Effector CD8-positive, alpha-beta T cell (primary cell): ENCODE measurements around the gene PNMA6E.

Source experiments
- DNase-seq: peaks from one replicate; lab custom pipeline; 2025; lab: John Stamatoyannopoulos, UW
- total RNA-seq, 4 experiments: gene quantifications; one replicate each; lab custom pipeline; 2026; lab: John Stamatoyannopoulos, UW

The PNMA6E gene
- 0 reads per million in 4 experiments for total RNA-seq

- DNase-seq, result no peak
Observed at GRCh38 chrX:153401133-153401764, at the start of gene PNMA6E. Gene PNMA6E (minus strand): TSS chrX:153401350. CDS start chrX:153398849, 2,501 bp downstream.

GRCh38 chrX:153450949-153451277 is 49.8 kb upstream of the PNMA6E start:
- no peak for DNase-seq

GRCh38 chrX:153450114-153450948 is 49.2 kb upstream of the PNMA6E start:
- no peak for DNase-seq

GRCh38 chrX:153449368-153450113 is 48.4 kb upstream of the PNMA6E start:
- no peak for DNase-seq

- DNase-seq, result no peak
Observed at GRCh38 chrX:153448556-153449367, 47.6 kb upstream of the PNMA6E start.

- no peak for DNase-seq
Observed at GRCh38 chrX:153447581-153447960, 46.4 kb upstream of the PNMA6E start.

- no peak for DNase-seq
Observed at GRCh38 chrX:153446950-153447580, 45.9 kb upstream of the PNMA6E start.

- no peak for DNase-seq
Observed at GRCh38 chrX:153446636-153446936, 45.4 kb upstream of the PNMA6E start.

GRCh38 chrX:153445856-153446635 is 44.9 kb upstream of the PNMA6E start, which contains the start of gene TREX2:
Gene TREX2 (minus strand): TSS chrX:153446056. CDS start chrX:153445430, 626 bp downstream.
- no peak for DNase-seq

GRCh38 chrX:153445106-153445855 is 44.1 kb upstream of the PNMA6E start:
- DNase-seq, result no peak

- no peak for DNase-seq
Observed at GRCh38 chrX:153444333-153445011, 43.3 kb upstream of the PNMA6E start.

- DNase-seq, result no peak
Observed at GRCh38 chrX:153443476-153444332, 42.6 kb upstream of the PNMA6E start.

GRCh38 chrX:153442463-153442862 is 41.3 kb upstream of the PNMA6E start:
- DNase-seq, result no peak

- no peak for DNase-seq
Observed at GRCh38 chrX:153441981-153442380, 40.8 kb upstream of the PNMA6E start.

- no peak for DNase-seq
Observed at GRCh38 chrX:153441296-153441695, 40.1 kb upstream of the PNMA6E start.

GRCh38 chrX:153440556-153441135 is 39.5 kb upstream of the PNMA6E start:
- no peak for DNase-seq

GRCh38 chrX:153439977-153440376 is 38.8 kb upstream of the PNMA6E start:
- DNase-seq, result no peak

GRCh38 chrX:153438532-153438931 is 37.4 kb upstream of the PNMA6E start:
- no peak for DNase-seq
